Cerebellar nuclear complex (tissue), 1 donor: ENCODE measurements around the gene POFUT2.
"Not testable (repeated sequence)": the region's sequence is repeated elsewhere in the genome, so short reads cannot be mapped to it uniquely, and the experiment has no call there.

Experiments
- DNase-seq, 2 experiments: peaks; one replicate each; lab custom pipeline; 2025; lab: John Stamatoyannopoulos, UW

Gene POFUT2

GRCh38 chr21:45310459-45310858 is 22.8 kb upstream of the POFUT2 start:
- DNase-seq = no peak

- DNase-seq = no peak
Measured at GRCh38 chr21:45309987-45310381, 22.3 kb upstream of the POFUT2 start.

DNA sequence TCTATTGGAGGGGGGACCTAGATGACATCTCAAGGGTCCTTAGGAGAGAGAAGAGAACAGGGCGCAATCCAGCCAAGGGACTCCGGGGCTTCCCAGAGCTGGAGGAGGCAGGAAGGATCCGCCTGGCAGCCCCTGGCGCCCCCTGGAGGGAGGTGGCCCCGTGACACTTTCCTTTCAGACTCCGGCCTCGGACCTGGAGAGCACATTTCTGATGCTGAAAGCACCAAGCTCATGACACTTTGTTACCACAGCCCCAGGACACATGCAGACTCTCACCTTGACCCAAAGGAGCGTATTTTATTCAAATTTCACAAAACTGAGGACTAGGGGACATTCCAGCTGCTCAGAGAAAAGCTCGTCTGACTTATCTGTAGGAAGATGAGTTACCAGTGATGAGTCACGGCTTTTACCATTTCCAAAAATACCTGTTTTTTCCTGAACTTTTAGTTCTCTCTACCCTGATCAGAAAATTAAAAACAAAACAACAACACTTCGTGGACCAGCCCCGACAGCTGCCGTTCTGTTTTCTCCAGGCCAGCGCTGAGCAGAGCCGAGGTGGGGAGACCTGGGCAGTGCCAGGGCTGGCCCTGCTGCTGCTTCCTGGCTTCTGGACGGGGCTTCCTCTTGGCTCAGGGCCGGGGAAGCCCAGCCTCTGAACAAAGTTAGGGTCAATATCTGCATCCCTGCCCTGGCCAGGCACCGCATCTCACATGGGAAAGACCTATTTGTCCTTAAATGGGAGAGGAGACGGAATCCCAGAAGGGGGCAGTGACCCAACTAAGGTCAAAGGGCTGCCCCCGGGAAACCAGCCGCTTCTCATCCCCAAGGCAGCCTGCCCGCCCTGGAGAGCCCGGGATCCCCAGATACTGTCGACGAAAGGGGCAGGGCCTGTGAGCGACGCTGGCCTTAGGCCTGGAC is 21.6 kb upstream of the POFUT2 start:
- DNase-seq = no peak

GRCh38 chr21:45308194-45309068 is 20.7 kb upstream of the POFUT2 start:
- no peak for DNase-seq

DNA sequence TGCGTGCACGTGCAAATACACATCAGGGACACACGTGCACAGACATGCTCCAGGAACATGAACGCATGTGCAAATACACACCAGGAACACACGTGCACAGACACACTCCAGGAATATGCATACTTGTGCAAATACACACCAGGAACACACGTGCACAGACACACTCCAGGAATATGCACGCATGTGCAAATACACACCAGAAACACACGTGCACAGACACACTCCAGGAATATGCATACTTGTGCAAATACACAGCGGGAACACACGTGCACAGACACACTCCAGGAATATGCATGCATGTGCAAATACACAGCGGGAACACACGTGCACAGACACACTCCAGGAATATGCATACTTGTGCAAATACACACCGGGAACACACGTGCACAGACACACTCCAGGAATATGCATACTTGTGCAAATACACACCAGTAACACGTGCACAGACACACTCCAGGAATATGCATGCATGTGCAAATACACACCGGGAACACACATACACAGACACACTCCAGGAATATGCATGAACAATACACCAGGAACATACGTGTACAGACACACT is 20.0 kb upstream of the POFUT2 start:
- DNase-seq = not testable (repeated sequence)

DNA sequence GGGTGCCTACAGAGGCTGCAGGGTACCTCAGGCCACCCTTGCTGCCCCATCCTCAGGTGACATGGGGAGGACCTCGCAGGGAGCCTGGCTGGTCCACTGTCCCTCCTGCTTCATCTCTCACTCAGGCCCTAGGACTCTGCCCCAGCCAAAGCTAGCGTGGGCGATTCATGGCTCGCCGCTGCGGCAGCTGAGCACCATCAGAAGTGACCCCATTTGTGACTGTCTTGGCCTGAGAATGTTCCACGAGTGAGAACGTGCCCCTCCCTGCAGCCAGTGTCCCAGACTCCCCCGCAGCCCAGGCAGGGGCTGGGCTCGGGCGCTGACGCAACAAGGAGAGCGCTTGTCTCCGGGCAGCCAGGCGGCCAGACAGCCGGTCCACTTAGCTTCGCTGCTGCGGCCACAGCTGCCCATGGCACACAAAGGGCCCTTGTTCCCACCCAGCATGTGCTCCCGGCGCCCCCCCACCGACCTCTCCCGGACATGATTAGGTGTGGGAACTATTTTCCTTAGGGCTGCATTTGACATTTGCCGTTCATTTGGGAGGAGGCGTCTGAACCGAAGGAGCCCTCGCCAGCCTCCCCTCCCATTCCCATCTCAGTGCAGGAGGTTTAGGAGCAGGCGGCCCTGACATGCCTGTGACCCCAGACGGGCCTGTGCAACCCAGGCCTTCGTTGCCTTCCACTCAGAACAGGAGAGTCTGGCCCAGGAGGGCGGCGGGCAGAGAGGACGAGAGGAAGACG is 19.3 kb upstream of the POFUT2 start:
- no peak for DNase-seq

GRCh38 chr21:45306453-45306831 is 18.7 kb upstream of the POFUT2 start:
- no peak for DNase-seq

GRCh38 chr21:45305836-45306235 is 18.1 kb upstream of the POFUT2 start:
- DNase-seq = no peak

DNA sequence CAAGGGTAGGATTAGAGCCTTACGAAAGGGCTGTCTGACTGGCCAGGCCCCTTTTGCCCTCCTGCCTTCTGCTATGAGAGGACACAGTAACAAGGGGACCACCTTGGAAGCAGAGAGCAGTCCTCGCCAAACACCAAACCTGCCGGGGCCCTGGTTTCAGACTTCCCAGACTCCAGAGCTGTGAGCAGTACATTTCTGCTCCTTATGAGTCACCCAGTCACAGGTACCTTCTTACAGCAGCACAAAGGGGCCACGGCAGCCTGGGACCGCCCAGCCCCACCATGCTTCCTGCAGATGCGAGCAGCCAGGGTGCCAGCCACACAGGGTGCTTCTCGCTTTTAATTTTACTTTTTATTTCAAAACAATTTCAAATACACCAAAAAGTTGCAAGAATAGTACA is 17.2 kb upstream of the POFUT2 start:
- no peak for DNase-seq

- no peak for DNase-seq
Measured at GRCh38 chr21:45304476-45304830, 16.8 kb upstream of the POFUT2 start.

GRCh38 chr21:45303751-45304475 is 16.2 kb upstream of the POFUT2 start:
- no peak for DNase-seq

DNA sequence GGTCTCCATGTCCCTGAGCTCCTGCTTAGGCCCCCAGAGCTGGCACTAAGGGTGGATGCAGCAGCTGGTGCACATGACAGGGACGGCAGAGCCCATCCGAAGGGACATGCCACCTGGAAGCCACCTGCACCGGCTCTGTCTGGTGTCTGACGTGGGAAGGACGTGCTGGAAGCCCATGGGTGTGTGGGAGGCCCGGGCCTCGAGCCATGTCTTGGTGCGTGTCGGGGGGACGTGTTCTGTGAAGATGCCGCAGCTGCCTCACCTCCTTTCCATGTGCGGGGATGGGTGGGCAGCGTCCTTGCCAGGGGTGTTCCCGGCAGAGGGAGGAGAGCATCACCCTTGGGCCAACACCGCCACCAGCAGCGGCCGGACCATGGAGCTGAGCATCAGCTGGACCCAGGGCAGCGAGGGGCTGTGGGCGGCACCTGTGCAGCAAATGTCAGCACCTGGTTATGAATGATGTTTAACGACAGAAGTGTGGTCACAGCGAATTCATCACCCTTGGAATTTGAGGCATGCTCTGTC is 15.5 kb upstream of the POFUT2 start:
- DNase-seq = no peak

DNA sequence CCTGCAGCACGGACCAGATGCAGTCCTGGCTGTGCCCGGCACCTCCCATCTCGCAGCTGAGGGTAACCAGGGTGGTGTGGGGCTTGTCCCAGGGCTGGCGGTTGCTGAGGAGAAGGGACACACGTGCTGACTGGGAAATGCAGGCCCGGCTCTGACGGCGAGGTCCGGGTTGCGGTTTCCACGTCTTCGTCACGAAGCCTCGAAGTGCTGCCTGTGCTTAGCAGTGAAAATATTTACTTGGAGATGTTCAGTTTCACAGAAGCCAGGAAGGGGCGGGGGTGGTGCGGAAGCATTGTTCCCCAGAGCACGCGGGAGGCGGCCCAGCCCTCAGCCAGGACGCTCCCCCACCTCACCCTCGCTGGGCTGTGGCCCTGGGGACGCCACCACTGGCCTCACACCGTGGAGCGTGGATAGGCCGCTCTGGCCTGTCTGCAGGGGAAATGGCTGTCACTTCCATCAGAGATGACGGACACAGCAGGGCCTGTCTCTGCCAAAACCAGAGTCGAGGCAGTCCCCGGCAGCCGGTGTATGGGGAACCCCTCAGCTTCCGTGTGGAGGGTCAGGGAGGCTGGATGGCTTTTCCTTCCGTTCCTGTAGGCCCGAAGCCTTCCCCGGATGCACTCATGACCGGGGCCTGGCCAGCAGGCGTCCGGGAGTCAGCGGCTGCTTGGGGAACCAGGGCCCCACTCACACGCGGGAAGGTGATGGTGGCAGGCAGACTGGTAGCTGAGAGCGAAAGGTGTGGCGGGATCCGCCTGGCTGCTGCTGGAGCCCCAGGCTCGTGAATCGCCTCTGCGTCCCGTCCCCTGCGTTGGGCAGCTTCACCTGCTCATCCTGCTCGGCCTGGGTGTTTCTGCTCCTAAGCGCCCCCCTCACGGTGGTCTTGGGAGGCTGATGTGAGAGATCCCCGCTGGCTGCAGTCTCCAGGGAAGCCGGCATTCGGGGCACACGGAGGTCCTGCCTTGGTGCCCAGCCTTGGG is 14.7 kb upstream of the POFUT2 start:
- no peak for DNase-seq

- no peak for DNase-seq
Measured at GRCh38 chr21:45301521-45302081, 13.9 kb upstream of the POFUT2 start.

GRCh38 chr21:45300786-45301520 is 13.3 kb upstream of the POFUT2 start:
- no peak for DNase-seq

GRCh38 chr21:45299864-45300785 is 12.4 kb upstream of the POFUT2 start:
- no peak for DNase-seq

DNA sequence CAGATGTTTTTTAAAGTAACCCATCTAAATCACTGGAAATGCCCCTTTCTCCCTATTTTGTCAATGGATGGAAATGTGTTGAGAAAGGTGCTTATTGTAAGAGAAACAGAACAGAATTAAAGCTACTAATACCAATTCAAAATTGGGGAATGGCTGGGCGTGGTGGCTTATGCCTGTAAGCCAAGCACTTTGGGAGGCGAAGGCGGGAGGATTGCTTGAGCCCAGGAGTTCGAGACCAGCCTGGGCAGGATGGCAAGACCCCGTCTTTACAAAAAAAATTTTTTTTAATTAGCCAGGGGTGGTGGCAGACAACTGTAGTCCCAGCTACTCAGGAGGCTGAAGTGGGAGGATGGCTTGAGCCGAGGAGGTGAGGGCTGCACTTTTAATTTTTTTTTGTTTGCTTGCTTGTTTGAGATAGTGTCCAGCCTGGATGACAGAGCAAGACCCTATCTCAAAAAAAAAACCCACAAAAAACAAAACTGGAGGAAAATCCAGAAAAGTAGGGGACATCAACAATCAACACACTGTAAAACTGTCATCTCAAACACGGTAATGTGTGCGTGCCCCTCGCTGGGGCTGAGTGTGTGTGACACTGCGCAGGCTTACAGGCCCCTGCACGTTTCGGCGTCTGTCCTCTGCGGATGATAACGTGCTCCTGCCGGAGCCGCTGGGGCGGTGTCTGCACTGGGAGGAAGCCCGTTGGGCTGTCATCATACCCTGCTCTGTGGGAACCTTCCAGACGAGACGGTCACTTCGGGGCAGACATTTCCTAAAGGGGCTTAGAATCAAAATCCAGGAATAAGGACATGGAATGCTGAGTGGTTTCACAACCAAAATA is 11.6 kb upstream of the POFUT2 start:
- DNase-seq = no peak
